Measurements from ENCODE around the gene KCTD15.

GRCh38 chr19:33802801-33803200 is 6.1 kb downstream of the KCTD15 start:
- TF ChIP-seq, protein P1, sequence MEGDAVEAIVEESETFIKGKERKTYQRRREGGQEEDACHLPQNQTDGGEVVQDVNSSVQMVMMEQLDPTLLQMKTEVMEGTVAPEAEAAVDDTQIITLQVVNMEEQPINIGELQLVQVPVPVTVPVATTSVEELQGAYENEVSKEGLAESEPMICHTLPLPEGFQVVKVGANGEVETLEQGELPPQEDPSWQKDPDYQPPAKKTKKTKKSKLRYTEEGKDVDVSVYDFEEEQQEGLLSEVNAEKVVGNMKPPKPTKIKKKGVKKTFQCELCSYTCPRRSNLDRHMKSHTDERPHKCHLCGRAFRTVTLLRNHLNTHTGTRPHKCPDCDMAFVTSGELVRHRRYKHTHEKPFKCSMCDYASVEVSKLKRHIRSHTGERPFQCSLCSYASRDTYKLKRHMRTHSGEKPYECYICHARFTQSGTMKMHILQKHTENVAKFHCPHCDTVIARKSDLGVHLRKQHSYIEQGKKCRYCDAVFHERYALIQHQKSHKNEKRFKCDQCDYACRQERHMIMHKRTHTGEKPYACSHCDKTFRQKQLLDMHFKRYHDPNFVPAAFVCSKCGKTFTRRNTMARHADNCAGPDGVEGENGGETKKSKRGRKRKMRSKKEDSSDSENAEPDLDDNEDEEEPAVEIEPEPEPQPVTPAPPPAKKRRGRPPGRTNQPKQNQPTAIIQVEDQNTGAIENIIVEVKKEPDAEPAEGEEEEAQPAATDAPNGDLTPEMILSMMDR (optimal IDR thresholded peaks at IDR 0.05 in 1 of 3, IDR thresholded peaks at IDR 0.05 in 1 of 3, conservative IDR thresholded peaks at IDR 0.05 in 1 of 3; ENCODE audit: extremely low read depth in 1 of 3, insufficient read depth in 2 of 3, low read length in 3 of 3) = no peak
- no peak for TF ChIP-seq EZH2 (IDR thresholded peaks at IDR 0.05; ENCODE audit: low read length)
